Activated naive CD8-positive, alpha-beta T cell (primary cell): ENCODE data around the gene SHANK1.
"Not testable (repeated sequence)": the region's sequence is repeated elsewhere in the genome, so short reads cannot be mapped to it uniquely, and the experiment has no call there.

Experiments
- H3K27ac Mint-ChIP-seq: one replicate; pipeline ENCODE4 v1.8.0; 2021; ENCODE audit warnings: mixed read lengths
- H3K27me3 Mint-ChIP-seq: one replicate; pipeline ENCODE4 v1.8.0; 2021; ENCODE audit warnings: mixed read lengths
- H3K36me3 Mint-ChIP-seq: one replicate; pipeline ENCODE4 v1.8.0; 2021; ENCODE audit warnings: mixed read lengths
- H3K4me1 Mint-ChIP-seq: one replicate; pipeline ENCODE4 v1.8.0; 2021; ENCODE audit warnings: low read depth, mixed read lengths
- H3K4me3 Mint-ChIP-seq: one replicate; pipeline ENCODE4 v1.8.0; 2021; ENCODE audit warnings: mild to moderate bottlenecking, mixed read lengths
- H3K9me3 Mint-ChIP-seq: one replicate; pipeline ENCODE4 v1.8.0; 2021; ENCODE audit warnings: low read depth, mixed read lengths

The SHANK1 gene

GRCh38 chr19:50633359-50633758 lies 86.2 kb downstream of the SHANK1 start:
- Mint-ChIP-seq H3K4me3 (no peak overlapping the region), H3K27me3 (peaks cover 15% of the 10 kb centered on the region), H3K4me1 (peaks cover under 1% of the 10 kb centered on the region), H3K27ac (no peak overlapping the region), H3K36me3 (peaks cover 8% of the 10 kb centered on the region), H3K9me3 (peaks cover 4% of the 10 kb centered on the region)

- Mint-ChIP-seq H3K36me3 (peaks cover 8% of the 10 kb centered on the region), H3K4me3 (no peak overlapping the region), H3K9me3 (peaks cover 4% of the 10 kb centered on the region), H3K4me1 (no peaks in the 10 kb centered on the region), H3K27ac (no peak overlapping the region), H3K27me3 (peaks cover 9% of the 10 kb centered on the region)
Observed at GRCh38 chr19:50632151-50632835, 87.3 kb downstream of the SHANK1 start.

- H3K27me3 Mint-ChIP-seq: peaks cover 7% of the 10 kb centered on the region
- no peak overlapping the region for H3K27ac Mint-ChIP-seq
- H3K4me3 Mint-ChIP-seq: no peak overlapping the region
- peaks cover 4% of the 10 kb centered on the region for H3K36me3 Mint-ChIP-seq
- no peaks in the 10 kb centered on the region for H3K4me1 Mint-ChIP-seq
- H3K9me3 Mint-ChIP-seq: peaks cover 4% of the 10 kb centered on the region
Observed at GRCh38 chr19:50629801-50630200, 89.8 kb downstream of the SHANK1 start.

GRCh38 chr19:50629194-50629593 lies 90.4 kb downstream of the SHANK1 start:
- Mint-ChIP-seq H3K4me3 (no peak overlapping the region), H3K36me3 (peaks cover 4% of the 10 kb centered on the region), H3K27me3 (peaks cover 7% of the 10 kb centered on the region), H3K4me1 (no peaks in the 10 kb centered on the region), H3K27ac (no peak overlapping the region), H3K9me3 (peaks cover 4% of the 10 kb centered on the region)

GRCh38 chr19:50628551-50628950 lies 91.1 kb downstream of the SHANK1 start:
- Mint-ChIP-seq H3K27ac (no peak overlapping the region), H3K4me3 (no peak overlapping the region), H3K36me3 (peaks cover 4% of the 10 kb centered on the region), H3K9me3 (peaks cover 4% of the 10 kb centered on the region), H3K4me1 (no peaks in the 10 kb centered on the region), H3K27me3 (peaks cover 7% of the 10 kb centered on the region)

- peaks cover under 1% of the 10 kb centered on the region for H3K9me3 Mint-ChIP-seq
Observed at GRCh38 chr19:50628146-50628545, 91.5 kb downstream of the SHANK1 start.

GRCh38 chr19:50626795-50627194 lies 92.8 kb downstream of the SHANK1 start:
- H3K4me3 Mint-ChIP-seq: no peak overlapping the region
- no peaks in the 10 kb centered on the region for H3K9me3 Mint-ChIP-seq
- H3K4me1 Mint-ChIP-seq: no peaks in the 10 kb centered on the region
- H3K36me3 Mint-ChIP-seq: no peaks in the 10 kb centered on the region
- peaks cover 4% of the 10 kb centered on the region for H3K27me3 Mint-ChIP-seq
- H3K27ac Mint-ChIP-seq: no peak overlapping the region

More at GRCh38 chr19:50628146-50628545, 91.5 kb downstream of the SHANK1 start:
- no peaks in the 10 kb centered on the region for H3K4me1 Mint-ChIP-seq
- peaks cover 4% of the 10 kb centered on the region for H3K27me3 Mint-ChIP-seq
- H3K36me3 Mint-ChIP-seq: no peaks in the 10 kb centered on the region
- H3K27ac Mint-ChIP-seq: no peak overlapping the region
- H3K4me3 Mint-ChIP-seq: no peak overlapping the region

- Mint-ChIP-seq H3K36me3 (no peaks in the 10 kb centered on the region), H3K27me3 (peaks cover 2% of the 10 kb centered on the region), H3K27ac (no peak overlapping the region), H3K4me3 (no peak overlapping the region), H3K4me1 (no peaks in the 10 kb centered on the region), H3K9me3 (no peaks in the 10 kb centered on the region)
Observed at GRCh38 chr19:50626011-50626410, 93.6 kb downstream of the SHANK1 start.

- Mint-ChIP-seq H3K9me3 (no peaks in the 10 kb centered on the region), H3K36me3 (no peaks in the 10 kb centered on the region), H3K4me1 (no peaks in the 10 kb centered on the region), H3K27me3 (peaks cover 2% of the 10 kb centered on the region), H3K27ac (no peak overlapping the region), H3K4me3 (no peak overlapping the region)
Observed at GRCh38 chr19:50624949-50625600, 94.5 kb downstream of the SHANK1 start.

- H3K27ac Mint-ChIP-seq, H3K4me1 Mint-ChIP-seq, H3K9me3 Mint-ChIP-seq, H3K27me3 Mint-ChIP-seq, H3K36me3 Mint-ChIP-seq, H3K4me3 Mint-ChIP-seq: not testable (repeated sequence)
Observed at GRCh38 chr19:50620394-50620906, 99.2 kb downstream of the SHANK1 start.

- H3K9me3 Mint-ChIP-seq, H3K4me1 Mint-ChIP-seq, H3K36me3 Mint-ChIP-seq, H3K27me3 Mint-ChIP-seq, H3K4me3 Mint-ChIP-seq, H3K27ac Mint-ChIP-seq: not testable (repeated sequence)
Observed at GRCh38 chr19:50619184-50619583, 100.4 kb downstream of the SHANK1 start.

- H3K27me3 Mint-ChIP-seq, H3K4me3 Mint-ChIP-seq, H3K36me3 Mint-ChIP-seq, H3K27ac Mint-ChIP-seq, H3K4me1 Mint-ChIP-seq, H3K9me3 Mint-ChIP-seq: not testable (repeated sequence)
Observed at GRCh38 chr19:50618379-50618778, 101.2 kb downstream of the SHANK1 start.

- H3K9me3 Mint-ChIP-seq, H3K27ac Mint-ChIP-seq: not testable (repeated sequence)
Observed at GRCh38 chr19:50612504-50613404, 106.8 kb downstream of the SHANK1 start.

More at GRCh38 chr19:50612504-50613404, 106.8 kb downstream of the SHANK1 start:
- H3K27me3 Mint-ChIP-seq: peaks cover 18% of the 10 kb centered on the region
- not testable (repeated sequence) for H3K4me1 Mint-ChIP-seq, H3K4me3 Mint-ChIP-seq, H3K36me3 Mint-ChIP-seq
